ENCODE results near the gene SIX6.
"Not testable (repeated sequence)": the region's sequence is repeated elsewhere in the genome, so short reads cannot be mapped to it uniquely, and the experiment has no call there.

SIX6 gene

DNA sequence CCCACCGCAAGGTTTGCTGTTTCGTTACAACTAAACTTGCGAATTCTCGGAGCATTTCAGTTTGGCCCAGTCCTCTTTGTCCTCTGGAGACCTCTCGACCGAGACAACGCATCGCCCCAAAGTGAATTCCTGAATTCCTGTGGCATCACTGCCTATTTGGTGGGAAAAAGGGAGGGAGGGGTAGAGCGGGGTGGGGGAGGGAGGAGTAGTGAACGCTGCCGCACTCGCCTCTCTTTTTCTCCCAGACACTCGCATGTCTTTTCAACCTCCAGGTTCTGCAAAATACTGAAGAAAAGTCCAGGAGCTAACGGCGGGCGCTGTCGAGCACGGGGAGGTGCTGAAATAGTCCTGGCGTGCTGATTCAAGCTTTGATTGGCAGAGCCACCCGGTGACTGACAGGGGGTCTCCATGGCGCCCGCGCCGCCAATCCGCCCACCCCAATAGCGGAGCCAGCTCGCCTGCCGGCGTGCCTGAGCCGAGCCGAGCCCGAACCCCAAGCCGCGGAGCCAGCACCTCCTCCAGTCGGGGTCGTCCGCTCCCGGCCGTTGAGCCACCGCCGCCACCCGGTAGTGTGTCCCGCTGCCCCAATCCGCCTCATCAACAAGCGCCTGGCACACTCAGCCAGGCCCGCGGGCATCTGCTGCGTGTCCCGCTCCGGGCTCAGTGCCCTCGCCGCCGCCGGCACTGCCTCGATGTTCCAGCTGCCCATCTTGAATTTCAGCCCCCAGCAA lies at the start of gene SIX6:
Gene SIX6 (plus strand): TSS at position 440 of the 731 bp plus-strand sequence. CDS start 253 bp downstream, at position 693.
- TF ChIP-seq, protein P1, sequence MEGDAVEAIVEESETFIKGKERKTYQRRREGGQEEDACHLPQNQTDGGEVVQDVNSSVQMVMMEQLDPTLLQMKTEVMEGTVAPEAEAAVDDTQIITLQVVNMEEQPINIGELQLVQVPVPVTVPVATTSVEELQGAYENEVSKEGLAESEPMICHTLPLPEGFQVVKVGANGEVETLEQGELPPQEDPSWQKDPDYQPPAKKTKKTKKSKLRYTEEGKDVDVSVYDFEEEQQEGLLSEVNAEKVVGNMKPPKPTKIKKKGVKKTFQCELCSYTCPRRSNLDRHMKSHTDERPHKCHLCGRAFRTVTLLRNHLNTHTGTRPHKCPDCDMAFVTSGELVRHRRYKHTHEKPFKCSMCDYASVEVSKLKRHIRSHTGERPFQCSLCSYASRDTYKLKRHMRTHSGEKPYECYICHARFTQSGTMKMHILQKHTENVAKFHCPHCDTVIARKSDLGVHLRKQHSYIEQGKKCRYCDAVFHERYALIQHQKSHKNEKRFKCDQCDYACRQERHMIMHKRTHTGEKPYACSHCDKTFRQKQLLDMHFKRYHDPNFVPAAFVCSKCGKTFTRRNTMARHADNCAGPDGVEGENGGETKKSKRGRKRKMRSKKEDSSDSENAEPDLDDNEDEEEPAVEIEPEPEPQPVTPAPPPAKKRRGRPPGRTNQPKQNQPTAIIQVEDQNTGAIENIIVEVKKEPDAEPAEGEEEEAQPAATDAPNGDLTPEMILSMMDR (IDR thresholded peaks at IDR 0.05; ENCODE audit: low read depth, low read length): 0 out of 2 replicates have a peak, but pooled peaks have one; percentile 1
- peaks cover 2% of the 10 kb centered on the region for H3K9me3 ChIP-seq (ENCODE audit: severe bottlenecking)
- peak within 1 kb of the TSS; percentile 42 for H3K27ac ChIP-seq
- H3K36me3 ChIP-seq: no peaks in the 10 kb centered on the region; the same call in 1 of the 2 replicates
- peak; percentile 88 for DNase-seq
- no peaks in the 10 kb centered on the region for H3K27me3 ChIP-seq (ENCODE audit: insufficient read depth, low read depth, severe bottlenecking)
- peak within 1 kb of the TSS; percentile 73 for H3K4me3 ChIP-seq (ENCODE audit: low read depth, low read length)

DNA sequence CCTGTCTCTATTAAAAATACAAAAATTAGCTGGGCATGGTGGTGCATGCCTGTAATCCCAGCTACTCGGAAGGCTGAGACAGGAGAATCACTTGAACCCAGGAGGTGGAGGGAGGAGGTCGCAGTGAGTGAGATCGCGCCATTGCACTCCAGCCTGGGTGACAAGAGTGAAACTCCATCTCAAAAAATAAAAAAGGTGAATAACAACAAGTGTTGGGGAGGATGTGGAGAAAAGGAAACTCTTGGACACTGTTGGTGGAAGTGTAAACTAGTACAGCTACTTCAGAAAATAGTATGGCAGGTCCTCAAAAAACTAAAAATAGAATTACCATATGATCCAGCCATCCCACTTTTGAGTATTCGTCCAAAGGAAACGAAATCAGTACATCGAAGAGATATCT lies 28.7 kb upstream of the SIX6 start:
- H3K9me3 ChIP-seq (ENCODE audit: severe bottlenecking); H3K27me3 ChIP-seq (ENCODE audit: insufficient read depth, low read depth, severe bottlenecking); H3K36me3 ChIP-seq; H3K4me3 ChIP-seq (ENCODE audit: low read depth, low read length); DNase-seq; H3K27ac ChIP-seq: not testable (repeated sequence)

DNA sequence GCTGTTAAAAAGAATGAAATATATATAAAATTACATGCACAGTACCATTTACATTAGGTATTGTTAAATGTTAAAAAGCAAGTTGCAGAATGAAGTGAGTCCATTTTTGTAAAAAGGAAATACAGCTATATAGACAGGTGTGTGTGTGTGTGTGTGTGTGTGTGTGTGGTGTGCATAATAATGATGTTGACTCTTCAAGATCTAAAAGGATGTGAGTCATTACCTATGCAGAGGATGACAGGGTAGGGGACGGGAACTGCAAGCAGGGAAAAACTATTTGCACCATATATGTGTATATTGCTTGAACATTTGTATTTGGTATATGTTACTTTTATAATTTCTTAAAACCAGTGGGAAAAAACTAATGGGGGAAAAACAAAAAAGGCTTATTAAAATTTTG lies 26.2 kb upstream of the SIX6 start:
- Histone ChIP-seq H3K36me3 (no peaks in the 10 kb centered on the region; the same call in 1 of the 2 replicates), H3K9me3 (ENCODE audit: severe bottlenecking) (peaks cover 3% of the 10 kb centered on the region), H3K27ac (no peak overlapping the region), H3K4me3 (ENCODE audit: low read depth, low read length) (no peak overlapping the region), H3K27me3 (ENCODE audit: insufficient read depth, low read depth, severe bottlenecking) (no peaks in the 10 kb centered on the region)
- no peak for DNase-seq
- TF ChIP-seq, protein P1 (IDR thresholded peaks at IDR 0.05; ENCODE audit: low read depth, low read length): no peak

DNA sequence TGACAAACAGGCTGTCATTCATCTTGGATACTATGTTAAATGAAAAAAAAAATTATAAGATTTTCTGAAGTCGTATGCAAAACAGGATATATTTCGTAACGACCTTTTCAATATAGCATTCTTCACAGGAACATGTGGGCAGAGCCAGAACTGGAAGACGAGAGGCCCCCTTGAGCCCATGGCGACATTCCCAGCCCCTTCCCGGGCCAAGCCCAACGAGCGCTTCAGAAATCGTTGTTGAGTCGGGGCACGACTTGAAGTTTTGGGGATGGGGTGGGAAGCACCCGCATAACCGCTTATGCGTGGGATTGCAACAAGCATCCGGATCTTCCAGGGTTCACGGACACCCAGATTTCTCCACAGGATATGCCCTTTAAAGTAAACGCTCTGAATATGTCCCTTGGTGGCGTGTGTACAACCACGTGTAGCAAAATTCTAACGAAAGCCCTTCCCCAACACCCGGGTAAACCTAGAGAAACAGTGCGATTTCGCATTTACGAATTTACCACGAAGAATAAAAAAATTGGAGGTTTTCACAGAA lies 23.8 kb upstream of the SIX6 start:
- peak overlapping the region; percentile 73 for H3K27ac ChIP-seq
- no peaks in the 10 kb centered on the region; the same call in 1 of the 2 replicates for H3K36me3 ChIP-seq
- peak overlapping the region; percentile 54 for H3K4me3 ChIP-seq (ENCODE audit: low read depth, low read length)
- no peak for DNase-seq
- H3K27me3 ChIP-seq (ENCODE audit: insufficient read depth, low read depth, severe bottlenecking): no peaks in the 10 kb centered on the region
- peaks cover 3% of the 10 kb centered on the region for H3K9me3 ChIP-seq (ENCODE audit: severe bottlenecking)
- TF ChIP-seq, protein P1 (IDR thresholded peaks at IDR 0.05; ENCODE audit: low read depth, low read length): no peak

DNA sequence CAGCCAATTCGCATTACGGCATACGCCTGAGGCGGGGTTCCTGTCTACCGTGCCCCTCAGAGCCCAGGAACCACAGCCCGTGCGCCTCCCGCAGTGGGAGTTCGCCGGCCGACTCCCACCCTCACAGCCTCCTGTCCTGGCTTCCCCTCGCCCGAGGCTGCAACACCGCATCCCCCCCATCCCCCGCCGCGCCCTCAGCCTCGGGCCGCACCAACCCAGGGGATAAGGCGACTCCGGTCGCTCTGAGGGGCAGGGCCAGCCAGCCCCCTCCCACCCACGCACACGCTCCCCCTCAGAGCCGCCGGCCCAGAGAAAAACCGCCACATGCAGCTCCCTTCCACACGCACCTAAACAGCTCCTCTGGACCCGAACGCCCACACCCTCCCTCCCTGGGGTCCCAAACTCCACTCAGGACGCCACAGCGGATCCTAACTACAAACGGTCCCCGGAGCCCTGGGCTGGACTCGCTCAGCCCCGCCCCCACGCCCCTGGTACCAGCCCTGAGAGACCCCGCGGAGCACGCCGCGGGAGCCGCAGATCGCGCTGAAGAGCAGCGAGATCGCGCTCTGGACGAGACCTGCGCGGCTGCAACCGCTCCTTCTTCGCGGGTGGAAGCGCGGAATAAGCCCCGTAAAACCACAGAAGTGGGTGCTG lies 23.2 kb upstream of the SIX6 start, which contains the start of gene C14orf39:
Gene C14orf39 (minus strand): TSS at position 466 of the 654 bp plus-strand sequence. CDS start 985 bp downstream, outside the sequence.
- Histone ChIP-seq H3K9me3 (ENCODE audit: severe bottlenecking) (no peaks in the 10 kb centered on the region), H3K27ac (peak within 1 kb of the TSS; percentile 73), H3K4me3 (ENCODE audit: low read depth, low read length) (peak within 1 kb of the TSS; percentile 54), H3K27me3 (ENCODE audit: insufficient read depth, low read depth, severe bottlenecking) (no peaks in the 10 kb centered on the region), H3K36me3 (no peaks in the 10 kb centered on the region)
- DNase-seq: peak; percentile 67
- TF ChIP-seq, protein P1 (IDR thresholded peaks at IDR 0.05; ENCODE audit: low read depth, low read length): no peak

DNA sequence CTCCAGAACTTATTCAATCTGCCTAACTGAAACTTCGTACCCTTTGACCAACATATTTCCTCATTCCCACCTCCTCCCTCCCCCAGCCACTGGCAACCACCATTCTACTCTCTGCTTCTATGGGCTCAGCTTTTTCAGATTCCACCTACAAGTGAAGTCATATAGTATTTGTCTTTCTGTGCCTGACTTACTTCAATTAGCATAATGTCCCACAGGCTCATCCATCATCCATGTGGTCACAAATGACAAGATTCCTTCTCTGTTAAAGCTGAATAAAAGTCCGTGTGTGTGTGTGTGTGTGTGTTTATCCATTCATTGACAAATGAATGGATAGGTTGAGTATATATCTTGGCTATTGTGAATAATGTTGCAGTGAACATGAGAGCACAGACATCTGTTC lies 21.7 kb upstream of the SIX6 start:
- no peak overlapping the region for H3K27ac ChIP-seq
- no peaks in the 10 kb centered on the region for H3K27me3 ChIP-seq (ENCODE audit: insufficient read depth, low read depth, severe bottlenecking)
- no peaks in the 10 kb centered on the region for H3K36me3 ChIP-seq
- H3K9me3 ChIP-seq (ENCODE audit: severe bottlenecking): no peaks in the 10 kb centered on the region
- no peak overlapping the region for H3K4me3 ChIP-seq (ENCODE audit: low read depth, low read length)
- no peak for DNase-seq
- TF ChIP-seq, protein P1 (IDR thresholded peaks at IDR 0.05; ENCODE audit: low read depth, low read length): no peak

Data from WERI-Rb-1 (cell line).